Measurements from ENCODE around the gene ZDHHC16. TPM values are rescaled to one million over a fixed set of nuclear protein-coding genes. Genes with fewer than 3 reads are reported as not detected.
"Not testable (repeated sequence)": the region's sequence is repeated elsewhere in the genome, so short reads cannot be mapped to it uniquely, and the experiment has no call there.

The ZDHHC16 gene
- total RNA-seq, result 17.1 TPM
- 10 to 100 TPM; 25.3 to 36.4 (median 28.5) TPM for polyA plus RNA-seq

GRCh38 chr10:97445722-97446639 lies at the start of gene ZDHHC16, which contains the start of gene EXOSC1:
Gene ZDHHC16, plus strand, starts transcription at chr10:97446175. Its CDS starts 5,501 bp downstream, at chr10:97451676.
Gene EXOSC1, minus strand, starts transcription at chr10:97446006. Its CDS starts 21 bp downstream, at chr10:97445985.
- Mint-ChIP-seq H3K9me3 (no peaks in the 10 kb centered on the region), H3K4me3 (peak within 1 kb of the TSS; percentile 91 to 100 (median 98)), H3K4me1 (peaks cover 13 to 59% (median 34%) of the 10 kb centered on the region in 4 donors)

DNA sequence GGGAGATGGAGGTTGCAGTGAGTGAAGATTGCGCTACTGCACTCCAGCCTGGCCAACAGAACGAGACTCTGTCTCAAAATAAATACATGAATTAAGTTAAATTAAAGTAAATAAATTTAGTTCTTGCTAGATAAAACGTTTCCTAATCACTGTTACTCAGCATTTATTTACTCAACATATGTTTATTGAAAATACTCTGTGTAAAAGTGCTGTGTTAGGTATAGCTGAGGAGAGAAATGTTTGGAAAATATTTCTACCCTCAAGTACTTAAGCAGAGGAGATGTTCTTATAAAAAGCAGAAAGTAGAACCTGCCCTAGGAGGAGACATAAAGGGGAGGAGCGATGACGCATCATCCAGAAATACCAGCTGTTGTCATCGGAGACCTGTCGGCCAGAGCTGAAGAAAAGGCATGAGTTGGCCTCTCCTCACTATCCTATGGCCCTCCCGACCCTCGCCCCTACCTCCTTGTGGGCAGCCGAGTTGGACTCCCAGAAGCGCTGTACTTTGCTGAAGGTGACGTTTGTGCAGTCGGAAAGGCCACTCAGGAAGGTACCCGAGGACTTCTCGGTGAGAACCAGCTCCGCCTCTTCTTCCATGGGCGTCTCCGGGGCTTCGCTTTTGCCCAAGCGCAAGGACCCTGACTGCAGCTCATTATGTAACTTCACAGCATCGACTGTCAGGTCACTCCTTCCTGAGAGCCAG lies 46.0 kb upstream of the ZDHHC16 start:
- peak overlapping the region; percentile 89 for H3K4me3 ChIP-seq (ENCODE audit: low read depth, low read length)
- Mint-ChIP-seq H3K4me1 (peaks cover 3 to 18% (median 8%) of the 10 kb centered on the region in 4 donors), H3K27ac (peak overlapping the region in 2 of 3 donors; percentile 99), H3K9me3 (no peaks in the 10 kb centered on the region), H3K27me3 (no peaks in the 10 kb centered on the region), H3K36me3 (peaks cover 7% of the 10 kb centered on the region), H3K4me3 (peak overlapping the region; percentile 89 to 97 (median 94))
- peak in 1 of 3 donors; percentile 32 for DNase-seq
- H3K27ac ChIP-seq (ENCODE audit: insufficient read depth, low read length, poor library complexity, severe bottlenecking), result peak overlapping the region; percentile 93
- ATAC-seq (ENCODE audit: low read depth in 2 of 2), result no peak
- H3K36me3 ChIP-seq (ENCODE audit: control insufficient read depth, insufficient read depth, low read length), result peaks cover 8% of the 10 kb centered on the region
- H3K4me1 ChIP-seq (ENCODE audit: control insufficient read depth, insufficient read depth, low read length, poor library complexity, severe bottlenecking), result peaks cover 16% of the 10 kb centered on the region
- H3K9me3 ChIP-seq (ENCODE audit: control insufficient read depth in 2 of 2, low read length in 2 of 2), result no peaks in the 10 kb centered on the region
- H3K27me3 ChIP-seq (ENCODE audit: control insufficient read depth, insufficient read depth, low read length), result no peaks in the 10 kb centered on the region

More at GRCh38 chr10:97445722-97446639, at the start of gene ZDHHC16, which contains the start of gene EXOSC1:
- Mint-ChIP-seq H3K27ac (peak within 1 kb of the TSS; percentile 95 to 98 (median 96)), H3K27me3 (no peaks in the 10 kb centered on the region), H3K36me3 (peaks cover 8% of the 10 kb centered on the region)
- Histone ChIP-seq H3K9me3 (ENCODE audit: control insufficient read depth in 2 of 2, low read length in 2 of 2) (no peaks in the 10 kb centered on the region), H3K4me1 (ENCODE audit: control insufficient read depth, insufficient read depth, low read length, poor library complexity, severe bottlenecking) (peaks cover 29% of the 10 kb centered on the region), H3K27ac (ENCODE audit: insufficient read depth, low read length, poor library complexity, severe bottlenecking) (peak within 1 kb of the TSS; percentile 73), H3K4me3 (ENCODE audit: low read depth, low read length) (peak within 1 kb of the TSS; percentile 95), H3K36me3 (ENCODE audit: control insufficient read depth, insufficient read depth, low read length) (peaks cover 12% of the 10 kb centered on the region), H3K27me3 (ENCODE audit: control insufficient read depth, insufficient read depth, low read length) (no peaks in the 10 kb centered on the region)
- DNase-seq, result peak; percentile 89 to 96 (median 90)
- ATAC-seq (ENCODE audit: low read depth in 2 of 2), result peak; percentile 97 to 98

DNA sequence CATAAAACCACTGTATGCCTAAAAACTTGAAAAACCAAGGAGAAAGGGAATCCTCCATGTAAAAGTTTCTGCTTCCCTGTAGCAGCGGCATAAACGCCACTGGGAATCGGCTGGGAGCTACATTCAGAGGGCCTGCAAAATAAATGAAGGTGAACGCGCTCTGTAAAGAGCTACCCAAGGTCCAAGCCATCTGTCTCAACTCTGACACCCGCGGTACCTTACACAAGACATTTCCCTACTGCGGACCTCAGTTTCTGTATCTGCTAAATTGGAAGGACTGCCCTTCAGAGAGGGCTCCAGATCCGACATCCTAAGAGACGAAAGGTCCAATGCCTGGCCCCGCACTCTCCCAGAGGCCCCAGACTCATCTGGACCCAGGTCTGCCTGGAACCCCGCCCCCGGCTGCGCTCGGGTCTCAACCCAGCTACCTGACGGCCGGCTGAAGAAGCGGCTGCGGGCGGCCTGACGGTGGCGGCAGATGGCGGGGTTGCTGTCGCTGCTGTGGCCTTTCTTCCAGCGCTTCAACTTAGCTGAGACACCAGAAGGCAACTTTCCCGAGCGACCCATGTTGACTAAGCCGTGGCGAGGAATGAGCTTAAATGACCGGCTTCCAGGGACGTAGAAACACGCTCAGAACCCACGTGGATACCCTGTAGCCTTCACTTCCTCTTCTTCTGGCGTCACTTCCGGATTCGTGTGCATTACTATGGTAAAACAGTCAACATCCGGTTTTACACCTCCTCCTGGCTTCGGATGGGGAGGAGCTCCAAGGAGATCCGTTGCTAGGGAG lies 45.1 kb upstream of the ZDHHC16 start, which contains the start of gene RRP12:
RRP12 (minus strand) TSS at position 676 of the 790 bp plus-strand sequence; CDS start at position 567, 109 bp downstream.
- peaks cover 6% of the 10 kb centered on the region for H3K36me3 ChIP-seq (ENCODE audit: control insufficient read depth, insufficient read depth, low read length)
- H3K9me3 ChIP-seq (ENCODE audit: control insufficient read depth in 2 of 2, low read length in 2 of 2), result no peaks in the 10 kb centered on the region
- H3K27me3 ChIP-seq (ENCODE audit: control insufficient read depth, insufficient read depth, low read length), result no peaks in the 10 kb centered on the region
- peak within 1 kb of the TSS; percentile 93 for H3K27ac ChIP-seq (ENCODE audit: insufficient read depth, low read length, poor library complexity, severe bottlenecking)
- peak within 1 kb of the TSS; percentile 62 to 99 (median 99) for H3K27ac Mint-ChIP-seq
- H3K4me1 Mint-ChIP-seq, result peaks cover 3 to 18% (median 8%) of the 10 kb centered on the region in 4 donors
- ATAC-seq (ENCODE audit: low read depth in 2 of 2) (peak; percentile 96 to 98), DNase-seq (peak; percentile 84 to 98 (median 93))
- H3K4me3 ChIP-seq (ENCODE audit: low read depth, low read length), result peak within 1 kb of the TSS; percentile 89
- peaks cover 16% of the 10 kb centered on the region for H3K4me1 ChIP-seq (ENCODE audit: control insufficient read depth, insufficient read depth, low read length, poor library complexity, severe bottlenecking)
- no peaks in the 10 kb centered on the region for H3K27me3 Mint-ChIP-seq
- peaks cover 6% of the 10 kb centered on the region for H3K36me3 Mint-ChIP-seq
- peak within 1 kb of the TSS; percentile 89 to 97 (median 94) for H3K4me3 Mint-ChIP-seq
- no peaks in the 10 kb centered on the region for H3K9me3 Mint-ChIP-seq

- H3K27me3 ChIP-seq (ENCODE audit: control insufficient read depth, insufficient read depth, low read length), result no peaks in the 10 kb centered on the region
- H3K9me3 ChIP-seq (ENCODE audit: control insufficient read depth in 2 of 2, low read length in 2 of 2), result no peaks in the 10 kb centered on the region
- H3K4me3 Mint-ChIP-seq, result peak overlapping the region; percentile 89 to 97 (median 94)
- peaks cover 0 to 18% (median 7%) of the 10 kb centered on the region in 4 donors for H3K4me1 Mint-ChIP-seq
- H3K36me3 Mint-ChIP-seq, result no peaks in the 10 kb centered on the region
- H3K27ac ChIP-seq (ENCODE audit: insufficient read depth, low read length, poor library complexity, severe bottlenecking), result peak overlapping the region; percentile 93
- H3K4me1 ChIP-seq (ENCODE audit: control insufficient read depth, insufficient read depth, low read length, poor library complexity, severe bottlenecking), result peaks cover 16% of the 10 kb centered on the region
- peak overlapping the region; percentile 62 to 99 (median 99) for H3K27ac Mint-ChIP-seq
- peak overlapping the region; percentile 89 for H3K4me3 ChIP-seq (ENCODE audit: low read depth, low read length)
- ATAC-seq (ENCODE audit: low read depth in 2 of 2) (no peak), DNase-seq (no peak)
- H3K9me3 Mint-ChIP-seq, result no peaks in the 10 kb centered on the region
- no peaks in the 10 kb centered on the region for H3K36me3 ChIP-seq (ENCODE audit: control insufficient read depth, insufficient read depth, low read length)
- H3K27me3 Mint-ChIP-seq, result no peaks in the 10 kb centered on the region
Observed at GRCh38 chr10:97401455-97401919, 44.5 kb upstream of the ZDHHC16 start.

GRCh38 chr10:97404044-97404443 lies 41.9 kb upstream of the ZDHHC16 start:
- Histone ChIP-seq H3K27ac (ENCODE audit: insufficient read depth, low read length, poor library complexity, severe bottlenecking) (no peak overlapping the region), H3K27me3 (ENCODE audit: control insufficient read depth, insufficient read depth, low read length) (no peaks in the 10 kb centered on the region), H3K36me3 (ENCODE audit: control insufficient read depth, insufficient read depth, low read length) (no peaks in the 10 kb centered on the region), H3K9me3 (ENCODE audit: control insufficient read depth in 2 of 2, low read length in 2 of 2) (no peaks in the 10 kb centered on the region), H3K4me3 (ENCODE audit: low read depth, low read length) (no peak overlapping the region), H3K4me1 (ENCODE audit: control insufficient read depth, insufficient read depth, low read length, poor library complexity, severe bottlenecking) (peaks cover 22% of the 10 kb centered on the region)
- no peak for ATAC-seq (ENCODE audit: low read depth in 2 of 2)
- Mint-ChIP-seq H3K27ac (peak overlapping the region in 2 of 3 donors; percentile 36 to 41), H3K27me3 (no peaks in the 10 kb centered on the region), H3K36me3 (no peaks in the 10 kb centered on the region), H3K4me3 (no peak overlapping the region), H3K4me1 (peaks cover 5 to 29% (median 13%) of the 10 kb centered on the region in 4 donors), H3K9me3 (no peaks in the 10 kb centered on the region)
- no peak for DNase-seq

- Histone ChIP-seq H3K9me3 (ENCODE audit: control insufficient read depth in 2 of 2, low read length in 2 of 2) (no peaks in the 10 kb centered on the region), H3K36me3 (ENCODE audit: control insufficient read depth, insufficient read depth, low read length) (no peaks in the 10 kb centered on the region), H3K27me3 (ENCODE audit: control insufficient read depth, insufficient read depth, low read length) (no peaks in the 10 kb centered on the region), H3K4me1 (ENCODE audit: control insufficient read depth, insufficient read depth, low read length, poor library complexity, severe bottlenecking) (peaks cover 11% of the 10 kb centered on the region), H3K27ac (ENCODE audit: insufficient read depth, low read length, poor library complexity, severe bottlenecking) (no peak overlapping the region), H3K4me3 (ENCODE audit: low read depth, low read length) (no peak overlapping the region)
- Mint-ChIP-seq H3K27me3 (no peaks in the 10 kb centered on the region), H3K27ac (no peak overlapping the region), H3K4me3 (no peak overlapping the region), H3K36me3 (no peaks in the 10 kb centered on the region), H3K9me3 (no peaks in the 10 kb centered on the region), H3K4me1 (peaks cover 5 to 17% (median 9%) of the 10 kb centered on the region in 4 donors)
- DNase-seq (no peak), ATAC-seq (ENCODE audit: low read depth in 2 of 2) (no peak)
Observed at GRCh38 chr10:97406064-97406463, 39.9 kb upstream of the ZDHHC16 start.

DNA sequence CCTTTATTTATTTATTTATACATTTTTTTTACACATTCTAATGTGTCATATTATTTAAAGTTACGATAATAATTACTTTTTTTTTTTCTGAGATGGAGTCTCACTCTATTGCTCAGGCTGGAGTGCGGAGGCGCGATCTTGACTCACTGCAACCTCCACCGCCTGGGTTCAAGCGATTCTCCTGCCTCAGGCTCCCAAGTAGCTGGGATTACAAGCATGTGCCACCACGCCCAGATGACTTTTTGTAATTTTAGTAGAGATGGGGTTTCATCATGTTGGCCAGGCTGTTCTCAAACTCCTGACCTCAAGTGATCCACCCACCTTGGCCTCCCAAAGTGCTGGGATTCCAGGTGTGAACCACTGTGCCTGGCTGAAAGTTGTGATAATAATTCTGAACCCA lies 39.5 kb upstream of the ZDHHC16 start:
- not testable (repeated sequence) for H3K27ac ChIP-seq (ENCODE audit: insufficient read depth, low read length, poor library complexity, severe bottlenecking); H3K27me3 ChIP-seq (ENCODE audit: control insufficient read depth, insufficient read depth, low read length); H3K9me3 ChIP-seq (ENCODE audit: control insufficient read depth in 2 of 2, low read length in 2 of 2); DNase-seq; H3K4me1 ChIP-seq (ENCODE audit: control insufficient read depth, insufficient read depth, low read length, poor library complexity, severe bottlenecking); H3K9me3 Mint-ChIP-seq; H3K4me3 ChIP-seq (ENCODE audit: low read depth, low read length); H3K27ac Mint-ChIP-seq; H3K36me3 Mint-ChIP-seq; ATAC-seq (ENCODE audit: low read depth in 2 of 2); H3K4me3 Mint-ChIP-seq; H3K27me3 Mint-ChIP-seq; H3K36me3 ChIP-seq (ENCODE audit: control insufficient read depth, insufficient read depth, low read length)
- H3K4me1 Mint-ChIP-seq, result peaks cover 3 to 12% (median 8%) of the 10 kb centered on the region in 4 donors
